Keratinocyte (primary cell): ENCODE measurements around the gene ASTN2. TPM values are rescaled to one million over a fixed set of nuclear protein-coding genes. Genes with fewer than 3 reads are reported as not detected.

Experiments
- DNase-seq: peaks from one replicate; pipeline ENCODE4 v3.0.0-alpha.2; 2011; ENCODE audit warnings: low read depth, missing footprints, low spot score
- FAIRE-seq: peaks from 2 replicates; lab custom pipeline; 2011; peaks lifted over from hg19 to GRCh38; lab: Jason Lieb, UNC
- H2AFZ ChIP-seq: 2 replicates; pipeline ENCODE4 v1.6.0; 2012; ENCODE audit warnings: low read length, control low read depth, inconsistent platforms; ENCODE audit not compliant: control insufficient read depth
- H3K27ac ChIP-seq: 2 replicates; pipeline ENCODE4 v1.5.1; 2011; ENCODE audit warnings: low read length; ENCODE audit not compliant: control insufficient read depth, insufficient read depth
- H3K27me3 ChIP-seq: 3 replicates; pipeline ENCODE4 v1.6.0; 2011; ENCODE audit warnings: low read length; ENCODE audit not compliant: control insufficient read depth, insufficient read depth; ENCODE audit errors: extremely low read depth
- H3K36me3 ChIP-seq, 2 experiments: 2 replicates in 1 of 2; 3 replicates in 1 of 2; pipeline ENCODE4 v1.5.1; 2011; ENCODE audit warnings: low read length in 2 of 2, mild to moderate bottlenecking in 1 of 2; ENCODE audit not compliant: control insufficient read depth in 2 of 2, insufficient read depth in 2 of 2; ENCODE audit errors: extremely low read depth in 1 of 2
- H3K4me1 ChIP-seq: 3 replicates; pipeline ENCODE4 v1.5.1; 2011; ENCODE audit warnings: low read length; ENCODE audit not compliant: control insufficient read depth, insufficient read depth; ENCODE audit errors: extremely low read depth
- H3K4me2 ChIP-seq: 3 replicates; pipeline ENCODE4 v1.6.0; 2011; ENCODE audit warnings: low read depth, low read length; ENCODE audit not compliant: control insufficient read depth, insufficient read depth; ENCODE audit errors: extremely low read depth
- H3K4me3 ChIP-seq, 3 experiments: fragments of 200-600 bp in 1 of 3; sonication (generic) in 1 of 3; 2 replicates in 2 of 3; 3 replicates in 1 of 3; pipeline ENCODE4 v1.5.1; 2011 to 2016; ENCODE audit warnings: low read length in 3 of 3, mild to moderate bottlenecking in 3 of 3, control low read depth in 2 of 3, inconsistent platforms in 1 of 3, low read depth in 1 of 3, mixed read lengths in 1 of 3, mixed run types in 1 of 3, moderate library complexity in 1 of 3; ENCODE audit not compliant: control insufficient read depth in 2 of 3, insufficient read depth in 2 of 3; ENCODE audit errors: extremely low read depth in 1 of 3
- H3K79me2 ChIP-seq: 2 replicates; pipeline ENCODE4 v1.6.0; 2012; ENCODE audit warnings: low read length; ENCODE audit not compliant: control insufficient read depth, insufficient read depth
- H3K9ac ChIP-seq: 3 replicates; pipeline ENCODE4 v1.6.0; 2011; ENCODE audit warnings: low read length; ENCODE audit not compliant: control insufficient read depth, insufficient read depth; ENCODE audit errors: extremely low read depth
- H3K9me1 ChIP-seq: 3 replicates; pipeline ENCODE4 v1.6.0; 2011; ENCODE audit warnings: low read length; ENCODE audit not compliant: control insufficient read depth, insufficient read depth; ENCODE audit errors: extremely low read depth
- H3K9me3 ChIP-seq: 2 replicates; pipeline ENCODE4 v1.5.1; 2012; ENCODE audit warnings: low read depth, low read length; ENCODE audit not compliant: control insufficient read depth
- H4K20me1 ChIP-seq: 3 replicates; pipeline ENCODE4 v1.6.0; 2011; ENCODE audit warnings: low read length; ENCODE audit not compliant: control insufficient read depth, insufficient read depth; ENCODE audit errors: extremely low read depth
- CTCF ChIP-seq, 3 experiments: IDR thresholded peaks in 1 of 3; conservative IDR thresholded peaks in 1 of 3; optimal IDR thresholded peaks in 1 of 3; 2 replicates in 2 of 3; 3 replicates in 1 of 3; pipeline versions ENCODE3 to v1.5.1; 2011; ENCODE audit warnings: low read length in 3 of 3, mild to moderate bottlenecking in 3 of 3, moderate library complexity in 2 of 3, control low read depth in 1 of 3, inconsistent platforms in 1 of 3; ENCODE audit not compliant: insufficient read depth in 2 of 3; ENCODE audit errors: extremely low read depth in 1 of 3
- EZH2 ChIP-seq: IDR thresholded peaks from one replicate; pipeline ENCODE4 v1.6.1; 2012; ENCODE audit warnings: inconsistent platforms, mild to moderate bottlenecking, low read length, moderate library complexity
- dilution Hi-C: fragments of 300-500 bp; cut with MboI; formaldehyde crosslinking; loops from one replicate; pipeline ENCODE4 v1.7.0; 2020; ENCODE audit warnings: low sequenced_read_pairs; ENCODE audit not compliant: extremely low pct_ligation_motif_present
- polyA plus RNA-seq, 5 experiments: library from polyadenylated mRNA; depleted of rRNA in 3 of 5; stranded (reverse) in 3 of 5; stranded (forward) in 1 of 5; unstranded in 1 of 5; fragments of >200 nt; gene quantifications; 1 replicate in 1 of 5; 2 replicates in 3 of 5; 3 replicates in 1 of 5; pipeline versions ENCODE4 v1.2.1 to v1.2.3, GENCODE V29; 2011 to 2012; ENCODE audit warnings: missing spikeins in 2 of 5, low read depth in 1 of 5, low replicate concordance in 1 of 5

Gene ASTN2
- polyA plus RNA-seq, 1 donor (not counting 4 experiments of a cell fraction or from before 2014, with no cell fraction given), result 0.31 TPM

DNA sequence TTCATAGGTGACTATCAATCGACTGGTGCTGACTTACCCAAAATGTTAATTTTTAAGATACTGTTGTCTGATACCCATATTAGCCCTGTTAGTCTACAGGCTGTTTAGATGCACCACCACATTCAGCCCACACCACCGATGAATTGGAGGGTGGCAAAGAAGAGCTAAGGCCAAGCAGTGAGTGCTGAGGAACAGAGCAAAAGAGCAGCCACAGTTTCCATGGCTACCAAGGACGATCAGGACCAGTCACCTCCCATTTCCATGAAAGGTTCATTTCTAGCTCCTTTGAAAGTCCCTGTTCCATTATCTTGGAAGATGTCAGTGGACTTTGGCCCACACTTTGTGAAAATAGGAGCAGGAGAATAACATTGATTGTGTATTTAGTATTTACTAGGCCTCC is 364.9 kb downstream of the ASTN2 start:
- Histone ChIP-seq H3K4me3 (no peak overlapping the region), H3K9ac (no peak overlapping the region), H2AFZ (no peak overlapping the region), H3K36me3 (no peaks in the 10 kb centered on the region), H3K4me1 (no peaks in the 10 kb centered on the region), H4K20me1 (no peaks in the 10 kb centered on the region), H3K79me2 (no peaks in the 10 kb centered on the region), H3K9me1 (no peaks in the 10 kb centered on the region), H3K27ac (no peak overlapping the region), H3K4me2 (no peak overlapping the region), H3K9me3 (no peaks in the 10 kb centered on the region), H3K27me3 (no peaks in the 10 kb centered on the region)
- TF ChIP-seq CTCF (optimal IDR thresholded peaks at IDR 0.05 in 1 of 3, IDR thresholded peaks at IDR 0.05 in 1 of 3, conservative IDR thresholded peaks at IDR 0.05 in 1 of 3; ENCODE audit: extremely low read depth in 1 of 3, insufficient read depth in 2 of 3, low read length in 3 of 3) (no peak), EZH2 (no peak)
- no peak for DNase-seq
- FAIRE-seq, result no peak
- dilution Hi-C loops, result no loop called here

- Histone ChIP-seq H4K20me1 (no peaks in the 10 kb centered on the region), H3K27me3 (no peaks in the 10 kb centered on the region), H2AFZ (no peak overlapping the region), H3K4me1 (no peaks in the 10 kb centered on the region), H3K27ac (no peak overlapping the region), H3K9me3 (no peaks in the 10 kb centered on the region), H3K9me1 (no peaks in the 10 kb centered on the region), H3K4me3 (no peak overlapping the region), H3K9ac (no peak overlapping the region), H3K4me2 (no peak overlapping the region), H3K36me3 (no peaks in the 10 kb centered on the region), H3K79me2 (no peaks in the 10 kb centered on the region)
- no peak for FAIRE-seq
- dilution Hi-C loops, result no loop called here
- TF ChIP-seq EZH2 (no peak), CTCF (optimal IDR thresholded peaks at IDR 0.05 in 1 of 3, IDR thresholded peaks at IDR 0.05 in 1 of 3, conservative IDR thresholded peaks at IDR 0.05 in 1 of 3; ENCODE audit: extremely low read depth in 1 of 3, insufficient read depth in 2 of 3, low read length in 3 of 3) (peak in 2 of 3 experiments; percentile 27 to 42)
- DNase-seq, result no peak
These were observed 368.1 kb downstream of the ASTN2 start for GRCh38 chr9:117046666-117047327.
